OCI-LY1 (cell line): Measurements from ENCODE around the gene DNAJB12.
A peak's percentile ranks its signal among the peaks of the same experiment; 100 is the strongest.
"Not testable (repeated sequence)": the region's sequence is repeated elsewhere in the genome, so short reads cannot be mapped to it uniquely, and the experiment has no call there.

ENCODE experiments used
- H2AFZ ChIP-seq: fragments of 200-600 bp; sonication (generic), shearing (Covaris generic); 2 replicates; pipeline ENCODE4 v1.6.0; 2014; ENCODE audit warnings: antibody characterized with exemption, mild to moderate bottlenecking, low read length
- H3F3A ChIP-seq: fragments of 200-600 bp; sonication (generic), shearing (Covaris generic); 2 replicates; pipeline ENCODE4 v1.6.0; 2014; ENCODE audit warnings: mild to moderate bottlenecking, antibody characterized with exemption, low read length, moderate library complexity; ENCODE audit not compliant: insufficient read depth
- H3K27ac ChIP-seq: fragments of 200-600 bp; sonication (generic); 2 replicates; pipeline ENCODE4 v1.5.1; 2014; ENCODE audit warnings: low read length, mixed run types, mild to moderate bottlenecking, low read depth; ENCODE audit not compliant: poor library complexity, severe bottlenecking
- H3K27me3 ChIP-seq: fragments of 200-600 bp; sonication (generic); 2 replicates; pipeline ENCODE4 v1.6.0; 2014; ENCODE audit warnings: antibody characterized with exemption, mild to moderate bottlenecking, low read length, moderate library complexity; ENCODE audit not compliant: insufficient read depth
- H3K36me3 ChIP-seq: fragments of 200-600 bp; sonication (generic); 2 replicates; pipeline ENCODE4 v1.6.1; 2014; ENCODE audit warnings: mild to moderate bottlenecking, antibody characterized with exemption, low read length, moderate library complexity, mixed read lengths; ENCODE audit not compliant: insufficient read depth
- H3K4me1 ChIP-seq: fragments of 200-600 bp; sonication (generic); 2 replicates; pipeline ENCODE4 v1.5.1; 2014; ENCODE audit warnings: mild to moderate bottlenecking, low read length, moderate library complexity; ENCODE audit not compliant: insufficient read depth, severe bottlenecking
- H3K4me2 ChIP-seq: fragments of 200-600 bp; sonication (generic), shearing (Covaris generic); 2 replicates; pipeline ENCODE4 v1.6.1; 2014; ENCODE audit warnings: low read length
- H3K4me3 ChIP-seq: fragments of 200-600 bp; sonication (generic); 2 replicates; pipeline ENCODE4 v1.5.1; 2014; ENCODE audit warnings: low read length, low read depth, mild to moderate bottlenecking, mixed read lengths; ENCODE audit not compliant: poor library complexity, severe bottlenecking
- H3K79me2 ChIP-seq: fragments of 200-600 bp; shearing (Covaris generic); 2 replicates; pipeline ENCODE4 v1.6.1; 2016; ENCODE audit warnings: mixed run types, low read length, mixed read lengths; ENCODE audit not compliant: insufficient read depth
- H3K9ac ChIP-seq: fragments of 200-600 bp; sonication (generic), shearing (Covaris generic); 2 replicates; pipeline ENCODE4 v1.6.1; 2014; ENCODE audit warnings: mild to moderate bottlenecking, low read length, mixed read lengths
- H3K9me2 ChIP-seq: fragments of 200-600 bp; sonication (generic), shearing (Covaris generic); 2 replicates; pipeline ENCODE4 v1.6.1; 2014; ENCODE audit warnings: low read depth, mild to moderate bottlenecking, low read length, mixed read lengths
- H3K9me3 ChIP-seq: fragments of 200-600 bp; shearing (Covaris generic); 2 replicates; pipeline ENCODE4 v1.6.1; 2014; ENCODE audit warnings: low read length, mixed read lengths
- H4K20me1 ChIP-seq: fragments of 200-600 bp; sonication (generic), shearing (Covaris generic); 2 replicates; pipeline ENCODE4 v1.6.0; 2016; ENCODE audit warnings: mild to moderate bottlenecking, low read length; ENCODE audit not compliant: insufficient read depth
- EZH2 ChIP-seq: fragments of 200-600 bp; sonication (generic), shearing (Covaris generic); IDR thresholded peaks from 2 replicates; pipeline ENCODE4 v1.8.0; 2017; ENCODE audit warnings: borderline replicate concordance, mixed run types, mild to moderate bottlenecking, antibody characterized with exemption, low read length, moderate library complexity, mixed read lengths
- TF ChIP-seq, protein P1 (sequence below): fragments of 200-600 bp; sonication (generic), shearing (Covaris generic); IDR thresholded peaks from 2 replicates; pipeline ENCODE4 v1.5.1; 2017; ENCODE audit warnings: mild to moderate bottlenecking, antibody characterized with exemption, low read length, moderate library complexity, mixed read lengths

The DNAJB12 gene

DNA sequence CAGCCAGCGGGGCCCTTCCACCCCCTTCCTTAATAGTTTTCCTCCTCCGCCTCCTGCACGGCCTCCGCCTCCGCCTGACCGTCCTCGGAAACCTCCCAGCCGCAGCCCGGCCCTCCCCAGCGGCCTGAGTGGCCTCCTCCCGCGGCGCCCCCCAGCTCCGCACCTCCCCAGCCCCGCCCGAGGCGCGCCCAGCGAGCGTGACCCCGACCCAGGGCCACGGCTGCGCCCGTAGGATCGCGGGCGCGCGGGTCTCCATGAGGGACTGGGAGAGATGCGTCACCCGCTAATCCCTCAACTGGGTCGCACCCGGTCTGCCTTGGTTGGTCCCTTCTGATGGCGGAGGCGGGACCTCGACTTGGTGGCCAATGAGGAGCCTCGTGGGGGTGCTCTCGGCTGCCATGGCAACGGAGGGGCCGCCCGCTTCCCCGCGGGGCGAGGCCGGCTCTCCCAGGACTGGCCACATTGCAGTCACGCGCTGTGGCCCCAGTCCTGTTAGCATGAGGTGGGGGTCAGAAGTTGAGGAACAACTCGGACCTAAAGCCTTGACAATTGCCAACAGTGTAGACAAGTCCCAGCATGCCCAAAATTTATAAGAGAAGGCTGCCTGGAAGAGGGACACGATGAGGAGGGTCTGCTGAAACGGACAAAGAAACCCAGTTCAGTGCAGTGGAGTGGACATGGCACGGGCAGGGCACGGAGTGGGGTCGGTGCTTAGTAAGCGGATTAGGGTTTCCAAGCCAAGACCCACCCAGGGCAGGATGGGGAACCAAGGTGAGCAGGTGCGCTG lies 56.7 kb downstream of the DNAJB12 start:
- peaks cover 46% of the 10 kb centered on the region for H3K4me1 ChIP-seq

DNA sequence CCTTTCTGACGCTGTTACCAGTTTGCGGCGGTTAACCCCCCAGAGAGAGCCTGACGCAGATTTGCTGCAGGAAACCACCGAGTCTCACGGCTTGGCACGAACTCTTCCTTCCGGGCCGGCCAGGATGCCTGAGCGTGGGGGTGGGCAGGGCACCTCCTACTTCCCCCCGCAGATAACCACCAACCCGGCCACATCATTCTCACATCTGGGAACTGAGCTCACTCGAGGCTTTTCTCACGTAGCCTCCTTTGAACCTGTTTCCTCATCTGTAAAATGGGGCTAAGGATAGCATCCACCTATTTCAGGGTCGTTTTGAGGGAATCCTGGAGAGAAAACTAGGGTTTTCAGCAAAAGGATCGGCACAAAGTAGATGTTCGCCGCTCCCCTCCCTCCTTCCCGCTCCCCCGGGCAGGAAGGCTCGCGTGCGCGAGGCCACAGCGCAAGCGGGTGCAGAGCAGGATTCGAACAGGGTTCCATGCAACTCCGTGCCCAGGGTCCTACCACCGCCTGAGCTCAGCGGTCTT lies 57.4 kb downstream of the DNAJB12 start:
- no peaks in the 10 kb centered on the region for H3K79me2 ChIP-seq
- H2AFZ ChIP-seq: no peak overlapping the region
- TF ChIP-seq, protein P1, sequence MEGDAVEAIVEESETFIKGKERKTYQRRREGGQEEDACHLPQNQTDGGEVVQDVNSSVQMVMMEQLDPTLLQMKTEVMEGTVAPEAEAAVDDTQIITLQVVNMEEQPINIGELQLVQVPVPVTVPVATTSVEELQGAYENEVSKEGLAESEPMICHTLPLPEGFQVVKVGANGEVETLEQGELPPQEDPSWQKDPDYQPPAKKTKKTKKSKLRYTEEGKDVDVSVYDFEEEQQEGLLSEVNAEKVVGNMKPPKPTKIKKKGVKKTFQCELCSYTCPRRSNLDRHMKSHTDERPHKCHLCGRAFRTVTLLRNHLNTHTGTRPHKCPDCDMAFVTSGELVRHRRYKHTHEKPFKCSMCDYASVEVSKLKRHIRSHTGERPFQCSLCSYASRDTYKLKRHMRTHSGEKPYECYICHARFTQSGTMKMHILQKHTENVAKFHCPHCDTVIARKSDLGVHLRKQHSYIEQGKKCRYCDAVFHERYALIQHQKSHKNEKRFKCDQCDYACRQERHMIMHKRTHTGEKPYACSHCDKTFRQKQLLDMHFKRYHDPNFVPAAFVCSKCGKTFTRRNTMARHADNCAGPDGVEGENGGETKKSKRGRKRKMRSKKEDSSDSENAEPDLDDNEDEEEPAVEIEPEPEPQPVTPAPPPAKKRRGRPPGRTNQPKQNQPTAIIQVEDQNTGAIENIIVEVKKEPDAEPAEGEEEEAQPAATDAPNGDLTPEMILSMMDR: no peak
- TF ChIP-seq EZH2: no peak
- H3K27ac ChIP-seq: peak overlapping the region; percentile 91
- H3K4me1 ChIP-seq: peaks cover 40% of the 10 kb centered on the region
- H3K9ac ChIP-seq: peak overlapping the region; percentile 83
- H3K36me3 ChIP-seq: no peaks in the 10 kb centered on the region
- H3K4me2 ChIP-seq: peak overlapping the region; percentile 99
- H3F3A ChIP-seq: 0 out of 2 replicates have a peak, but pooled peaks cover 4% of the 10 kb centered on the region
- no peaks in the 10 kb centered on the region for H3K27me3 ChIP-seq
- H3K4me3 ChIP-seq: peak overlapping the region; percentile 76
- H4K20me1 ChIP-seq: no peaks in the 10 kb centered on the region
- no peaks in the 10 kb centered on the region for H3K9me3 ChIP-seq
- H3K9me2 ChIP-seq: no peaks in the 10 kb centered on the region

More for the DNA sequence above, 56.7 kb downstream of the DNAJB12 start:
- Histone ChIP-seq H3K4me2 (peak overlapping the region; percentile 99), H3K36me3 (no peaks in the 10 kb centered on the region), H3K27me3 (no peaks in the 10 kb centered on the region), H3K9ac (peak overlapping the region; percentile 83), H2AFZ (no peak overlapping the region), H3F3A (0 out of 2 replicates have a peak, but pooled peaks cover 4% of the 10 kb centered on the region), H3K9me3 (no peaks in the 10 kb centered on the region), H3K27ac (peak overlapping the region; percentile 91), H3K9me2 (no peaks in the 10 kb centered on the region), H3K79me2 (no peaks in the 10 kb centered on the region), H4K20me1 (no peaks in the 10 kb centered on the region), H3K4me3 (peak overlapping the region; percentile 76)
- TF ChIP-seq, protein P1: no peak
- TF ChIP-seq EZH2: no peak

DNA sequence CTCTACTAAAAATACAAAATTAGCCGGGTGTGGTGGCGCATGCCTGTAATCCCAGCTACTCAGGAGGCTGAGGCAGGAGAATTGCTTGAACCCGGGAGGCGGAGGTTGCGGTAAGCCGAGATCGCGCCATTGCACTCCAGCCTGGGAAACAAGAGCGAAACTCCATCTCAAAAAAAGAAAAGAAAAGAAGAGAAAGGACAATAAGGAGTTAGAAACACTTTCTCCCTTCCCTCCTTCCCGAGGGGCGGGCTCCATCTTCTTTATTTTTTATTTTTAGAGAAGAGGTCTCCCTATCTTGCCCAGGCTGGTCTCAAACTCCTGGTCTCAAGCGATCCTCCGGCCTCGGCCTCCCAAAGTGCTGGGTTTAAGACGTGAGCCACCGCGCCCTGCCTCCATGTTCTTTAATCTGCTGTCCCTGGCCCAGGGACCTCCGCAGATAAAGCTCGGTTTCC lies 57.9 kb downstream of the DNAJB12 start:
- Histone ChIP-seq H3K4me1 (peaks cover 35% of the 10 kb centered on the region), H3K4me3 (peak overlapping the region; percentile 76), H3K9ac (peak overlapping the region; percentile 83), H3K27ac (peak overlapping the region; percentile 91), H3K4me2 (peak overlapping the region; percentile 99)
- H3K36me3 ChIP-seq, H3K27me3 ChIP-seq, H3K79me2 ChIP-seq, H3K9me3 ChIP-seq, H4K20me1 ChIP-seq, H2AFZ ChIP-seq, H3K9me2 ChIP-seq, H3F3A ChIP-seq: not testable (repeated sequence)
